Measurements from ENCODE around the gene CMTM6.
A peak's percentile ranks its signal among the peaks of the same experiment; 100 is the strongest.
"Not testable (repeated sequence)": the region's sequence is repeated elsewhere in the genome, so short reads cannot be mapped to it uniquely, and the experiment has no call there.

CMTM6 gene

GRCh38 chr3:32470362-32470761 lies 32.3 kb downstream of the CMTM6 start:
- peak overlapping the region; percentile 56 for H3K27ac ChIP-seq (ENCODE audit: poor library complexity, severe bottlenecking)
- H3K27me3 ChIP-seq (ENCODE audit: insufficient read depth, poor library complexity, severe bottlenecking): no peaks in the 10 kb centered on the region
- H3K4me1 ChIP-seq (ENCODE audit: insufficient read depth, poor library complexity, severe bottlenecking): peaks cover 16% of the 10 kb centered on the region

GRCh38 chr3:32469151-32469874 lies 33.3 kb downstream of the CMTM6 start:
- peak; percentile 17 for ATAC-seq (ENCODE audit: low read depth)
- no peak for TF ChIP-seq CTCF (IDR thresholded peaks at IDR 0.05; ENCODE audit: poor library complexity, severe bottlenecking)
- Histone ChIP-seq H3K4me1 (ENCODE audit: insufficient read depth, poor library complexity, severe bottlenecking) (peaks cover 16% of the 10 kb centered on the region), H3K27ac (ENCODE audit: poor library complexity, severe bottlenecking) (peak overlapping the region; percentile 56), H3K27me3 (ENCODE audit: insufficient read depth, poor library complexity, severe bottlenecking) (no peaks in the 10 kb centered on the region), H3K9me3 (ENCODE audit: severe bottlenecking) (no peaks in the 10 kb centered on the region), H3K36me3 (ENCODE audit: low read depth) (no peaks in the 10 kb centered on the region; the same call in 1 of the 2 replicates), H3K4me3 (ENCODE audit: severe bottlenecking) (no peak overlapping the region)
- DNase-seq (ENCODE audit: low spot score): no peak

More at GRCh38 chr3:32470362-32470761, 32.3 kb downstream of the CMTM6 start:
- no peak overlapping the region for H3K4me3 ChIP-seq (ENCODE audit: severe bottlenecking)
- H3K36me3 ChIP-seq (ENCODE audit: low read depth): no peaks in the 10 kb centered on the region; the same call in 1 of the 2 replicates
- DNase-seq (ENCODE audit: low spot score) (no peak), ATAC-seq (ENCODE audit: low read depth) (no peak)
- no peak for TF ChIP-seq CTCF (IDR thresholded peaks at IDR 0.05; ENCODE audit: poor library complexity, severe bottlenecking)
- no peaks in the 10 kb centered on the region for H3K9me3 ChIP-seq (ENCODE audit: severe bottlenecking)

- ATAC-seq (ENCODE audit: low read depth) (peak; percentile 67), DNase-seq (ENCODE audit: low spot score) (no peak)
- H3K4me3 ChIP-seq (ENCODE audit: severe bottlenecking): no peak overlapping the region
These were observed 35.1 kb downstream of the CMTM6 start for GRCh38 chr3:32467333-32468070.

GRCh38 chr3:32466808-32467207 lies 35.8 kb downstream of the CMTM6 start:
- not testable (repeated sequence) for H3K9me3 ChIP-seq (ENCODE audit: severe bottlenecking); H3K36me3 ChIP-seq (ENCODE audit: low read depth); H3K4me3 ChIP-seq (ENCODE audit: severe bottlenecking); H3K27ac ChIP-seq (ENCODE audit: poor library complexity, severe bottlenecking); ATAC-seq (ENCODE audit: low read depth); DNase-seq (ENCODE audit: low spot score); H3K27me3 ChIP-seq (ENCODE audit: insufficient read depth, poor library complexity, severe bottlenecking)
- peaks cover 17% of the 10 kb centered on the region for H3K4me1 ChIP-seq (ENCODE audit: insufficient read depth, poor library complexity, severe bottlenecking)

More at GRCh38 chr3:32467333-32468070, 35.1 kb downstream of the CMTM6 start:
- Histone ChIP-seq H3K27ac (ENCODE audit: poor library complexity, severe bottlenecking) (no peak overlapping the region), H3K4me1 (ENCODE audit: insufficient read depth, poor library complexity, severe bottlenecking) (peaks cover 17% of the 10 kb centered on the region), H3K36me3 (ENCODE audit: low read depth) (no peaks in the 10 kb centered on the region; the same call in 1 of the 2 replicates), H3K27me3 (ENCODE audit: insufficient read depth, poor library complexity, severe bottlenecking) (no peaks in the 10 kb centered on the region), H3K9me3 (ENCODE audit: severe bottlenecking) (no peaks in the 10 kb centered on the region)
- peak; percentile 98 for TF ChIP-seq CTCF (IDR thresholded peaks at IDR 0.05; ENCODE audit: poor library complexity, severe bottlenecking)

- H3K27ac ChIP-seq (ENCODE audit: poor library complexity, severe bottlenecking); H3K36me3 ChIP-seq (ENCODE audit: low read depth); H3K27me3 ChIP-seq (ENCODE audit: insufficient read depth, poor library complexity, severe bottlenecking); ATAC-seq (ENCODE audit: low read depth); H3K4me3 ChIP-seq (ENCODE audit: severe bottlenecking); H3K9me3 ChIP-seq (ENCODE audit: severe bottlenecking); DNase-seq (ENCODE audit: low spot score): not testable (repeated sequence)
- H3K4me1 ChIP-seq (ENCODE audit: insufficient read depth, poor library complexity, severe bottlenecking): peaks cover 12% of the 10 kb centered on the region
These were observed 37.9 kb downstream of the CMTM6 start for GRCh38 chr3:32464726-32465125.

GRCh38 chr3:32463415-32463814 lies 39.2 kb downstream of the CMTM6 start:
- not testable (repeated sequence) for H3K36me3 ChIP-seq (ENCODE audit: low read depth); H3K4me1 ChIP-seq (ENCODE audit: insufficient read depth, poor library complexity, severe bottlenecking); H3K9me3 ChIP-seq (ENCODE audit: severe bottlenecking); H3K27me3 ChIP-seq (ENCODE audit: insufficient read depth, poor library complexity, severe bottlenecking); ATAC-seq (ENCODE audit: low read depth); H3K27ac ChIP-seq (ENCODE audit: poor library complexity, severe bottlenecking); H3K4me3 ChIP-seq (ENCODE audit: severe bottlenecking); DNase-seq (ENCODE audit: low spot score)

GRCh38 chr3:32462191-32462986 lies 40.3 kb downstream of the CMTM6 start:
- not testable (repeated sequence) for H3K4me1 ChIP-seq (ENCODE audit: insufficient read depth, poor library complexity, severe bottlenecking); H3K27me3 ChIP-seq (ENCODE audit: insufficient read depth, poor library complexity, severe bottlenecking); H3K36me3 ChIP-seq (ENCODE audit: low read depth); DNase-seq (ENCODE audit: low spot score); ATAC-seq (ENCODE audit: low read depth); H3K27ac ChIP-seq (ENCODE audit: poor library complexity, severe bottlenecking); H3K4me3 ChIP-seq (ENCODE audit: severe bottlenecking); H3K9me3 ChIP-seq (ENCODE audit: severe bottlenecking)

- H3K4me1 ChIP-seq (ENCODE audit: insufficient read depth, poor library complexity, severe bottlenecking); H3K9me3 ChIP-seq (ENCODE audit: severe bottlenecking); H3K27ac ChIP-seq (ENCODE audit: poor library complexity, severe bottlenecking); H3K36me3 ChIP-seq (ENCODE audit: low read depth); DNase-seq (ENCODE audit: low spot score); H3K27me3 ChIP-seq (ENCODE audit: insufficient read depth, poor library complexity, severe bottlenecking); H3K4me3 ChIP-seq (ENCODE audit: severe bottlenecking); ATAC-seq (ENCODE audit: low read depth): not testable (repeated sequence)
These were observed 41.7 kb downstream of the CMTM6 start for GRCh38 chr3:32460817-32461496.

Data from RWPE2 (cell line).